Activated CD4-positive, alpha-beta T cell treated with anti-CD3 and anti-CD28 coated beads for 36 hours (primary cell): ENCODE results near the gene ERGIC3. TPM values are rescaled to one million over a fixed set of nuclear protein-coding genes. Genes with fewer than 3 reads are reported as not detected.

ENCODE experiments used
- ATAC-seq: fragments of 200-7000 bp; cut with Tn5 transposase; one replicate; pipeline ENCODE4 v1.10.0; 2021; ENCODE audit warnings: mild to moderate bottlenecking, moderate library complexity
- CTCF ChIA-PET: fragments of 350-600 bp; sonication (Branson Sonifier 250); formaldehyde crosslinking; loops from one replicate; lab custom pipeline; 2021; ENCODE audit warnings: antibody characterized with exemption; lab: Charles Lee
- POLR2A ChIA-PET: fragments of 350-600 bp; sonication (Branson Sonifier 250); formaldehyde crosslinking; loops from one replicate; lab custom pipeline; 2021; ENCODE audit warnings: antibody characterized with exemption, inconsistent platforms; lab: Charles Lee
- DNase-seq: peaks from one replicate; pipeline ENCODE4 v3.0.0-alpha.2; 2020
- H3K27ac Mint-ChIP-seq: one replicate; pipeline ENCODE4 v1.8.0; 2021; ENCODE audit warnings: mixed read lengths
- H3K27me3 Mint-ChIP-seq: one replicate; pipeline ENCODE4 v1.8.0; 2021; ENCODE audit warnings: mixed read lengths
- H3K36me3 Mint-ChIP-seq: one replicate; pipeline ENCODE4 v1.8.0; 2021; ENCODE audit warnings: low read depth, mixed read lengths
- H3K4me1 Mint-ChIP-seq: one replicate; pipeline ENCODE4 v1.8.0; 2021; ENCODE audit warnings: mixed read lengths
- H3K4me3 Mint-ChIP-seq: one replicate; pipeline ENCODE4 v1.8.0; 2021; ENCODE audit warnings: mild to moderate bottlenecking, moderate library complexity, mixed read lengths
- H3K9me3 Mint-ChIP-seq: one replicate; pipeline ENCODE4 v1.8.0; 2021; ENCODE audit warnings: low read depth, mixed read lengths
- intact Hi-C, 2 experiments: fragments of 100-400 bp; cut with DNase I in 1 of 2; cut with micrococcal nuclease in 1 of 2; formaldehyde crosslinking; loops; one replicate each; pipeline versions ENCODE4 v1.14.2 to v1.15.1; 2022 to 2024; cut with DNase I, micrococcal nuclease
- total RNA-seq, 2 experiments: library from RNA; stranded (reverse); gene quantifications; one replicate each; pipeline ENCODE4 v1.2.3, GENCODE V29; 2021

Gene ERGIC3
- total RNA-seq, 2 experiments from 2014 or later = 109 to 127 TPM

DNA sequence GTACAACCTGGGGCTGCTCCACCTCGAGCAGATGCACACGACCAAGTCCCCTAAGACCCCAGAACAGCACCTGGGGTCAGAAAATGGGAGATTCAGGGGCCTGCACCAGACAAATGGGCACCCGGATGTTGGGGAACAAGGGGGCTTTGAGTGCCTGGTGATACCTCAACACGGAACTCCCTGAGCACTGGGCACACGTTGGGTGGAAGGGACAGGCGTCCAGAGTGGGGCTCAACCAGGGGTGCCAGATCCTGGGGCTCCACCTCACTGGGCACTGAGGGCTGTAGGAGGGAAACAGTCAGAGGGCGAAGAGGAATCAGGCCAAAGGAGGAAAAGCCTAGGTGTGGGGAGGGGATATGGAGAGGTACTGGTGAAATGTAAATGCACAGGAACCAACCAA is 40.3 kb downstream of the ERGIC3 start:
- H3K4me1 Mint-ChIP-seq = no peaks in the 10 kb centered on the region
- no peak overlapping the region for H3K27ac Mint-ChIP-seq
- no peaks in the 10 kb centered on the region for H3K36me3 Mint-ChIP-seq
- ChIA-PET POLR2A (no interaction called here), CTCF (interaction anchor here (0.7 kb wide), 1 partner anchor 15 kb away, joined by 3 read pairs; no protein-coding TSS in a partner anchor)
- no peak overlapping the region for H3K4me3 Mint-ChIP-seq
- H3K9me3 Mint-ChIP-seq = peaks cover 3% of the 10 kb centered on the region
- DNase-seq = no peak
- ATAC-seq = no peak
- no peaks in the 10 kb centered on the region for H3K27me3 Mint-ChIP-seq
- intact Hi-C loops = no loop called here

DNA sequence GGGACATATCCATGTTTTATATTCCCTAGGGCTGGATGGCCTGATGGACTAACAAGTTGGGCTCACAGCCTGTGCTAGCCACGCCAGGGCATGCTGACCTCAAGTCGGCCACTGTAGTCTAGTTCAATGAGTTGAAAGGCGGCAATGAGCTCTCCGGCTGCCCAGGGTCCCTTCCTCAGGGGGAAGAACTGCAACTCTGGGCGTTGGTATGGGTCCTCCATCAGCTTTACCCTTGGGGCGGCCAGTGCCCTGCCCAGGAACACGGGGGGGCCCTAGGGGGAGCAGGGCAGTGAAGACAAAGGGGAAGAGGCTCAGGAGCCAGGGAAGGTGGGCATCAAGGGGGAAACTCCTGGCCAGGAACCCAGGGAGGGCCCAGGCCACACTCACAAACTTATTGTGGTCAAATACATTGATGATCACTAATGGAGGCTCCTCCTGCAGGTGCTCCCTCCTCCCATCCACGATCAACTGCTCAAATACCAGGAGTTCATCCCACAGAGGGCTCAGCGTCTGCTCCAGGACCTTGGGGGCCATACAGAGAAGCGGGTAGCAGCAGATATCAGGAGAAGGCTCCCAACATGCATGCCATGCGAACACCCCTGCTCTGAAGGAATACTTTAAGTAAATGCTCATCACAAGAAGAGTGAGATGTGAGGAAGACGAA is 41.0 kb downstream of the ERGIC3 start:
- ChIA-PET CTCF (no interaction called here), POLR2A (no interaction called here)
- H3K27ac Mint-ChIP-seq = no peak overlapping the region

DNA sequence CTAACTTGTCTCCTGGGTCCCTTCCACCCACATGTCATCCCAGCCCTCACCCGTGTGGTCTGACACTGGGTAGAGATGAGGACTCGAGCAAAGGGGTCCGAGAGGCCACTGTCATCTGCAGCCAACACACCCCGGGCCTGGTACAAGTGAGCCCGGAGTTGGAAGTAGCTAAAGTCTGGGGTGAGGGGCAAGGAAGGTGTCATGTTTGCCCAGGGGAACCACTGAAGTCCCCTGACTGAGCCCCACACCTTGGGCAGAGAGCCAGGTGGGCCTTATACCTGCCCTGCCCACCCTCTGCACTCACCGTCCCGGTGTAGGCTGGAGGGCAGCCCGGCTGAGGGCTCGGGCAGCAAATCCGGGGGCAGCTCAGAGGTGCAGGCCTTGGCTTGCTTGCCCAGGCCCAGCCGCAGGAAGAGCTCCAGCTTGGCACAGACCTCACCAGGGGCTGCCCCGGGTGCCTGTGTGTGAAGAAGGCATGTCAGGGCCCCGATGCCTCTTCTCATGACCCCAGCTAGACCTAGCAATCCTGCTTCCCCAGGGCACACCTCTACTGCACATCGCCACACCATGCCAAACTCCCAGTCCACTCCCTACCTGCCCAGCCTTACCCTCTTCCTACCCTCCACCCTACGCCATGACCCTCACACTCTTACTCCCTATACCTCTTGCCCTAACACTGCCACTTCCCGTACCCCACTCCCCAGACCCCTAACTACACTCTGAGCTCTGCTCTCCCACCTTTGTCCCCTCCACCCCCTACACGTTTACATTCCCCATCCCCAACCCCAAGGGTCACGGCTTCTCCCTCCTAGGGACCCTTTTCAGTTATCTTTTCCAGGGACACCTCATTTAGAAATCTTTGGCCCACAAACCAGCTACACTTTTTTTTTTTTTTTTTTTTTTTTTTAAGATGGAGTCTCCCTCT is 42.0 kb downstream of the ERGIC3 start:
- no peak overlapping the region for H3K27ac Mint-ChIP-seq
- DNase-seq (no peak), ATAC-seq (no peak)
- H3K36me3 Mint-ChIP-seq = no peaks in the 10 kb centered on the region
- H3K9me3 Mint-ChIP-seq = peaks cover 3% of the 10 kb centered on the region
- H3K4me1 Mint-ChIP-seq = no peaks in the 10 kb centered on the region
- ChIA-PET POLR2A (interaction anchor here (0.6 to 1.1 kb wide), 2 partner anchors 92 to 127 kb away, joined by 3 to 4 read pairs; no protein-coding TSS in a partner anchor), CTCF (interaction anchor here (0.6 kb wide), 1 partner anchor 376 kb away, joined by 3 read pairs; no protein-coding TSS in a partner anchor)
- H3K27me3 Mint-ChIP-seq = no peaks in the 10 kb centered on the region
- no peak overlapping the region for H3K4me3 Mint-ChIP-seq
- intact Hi-C loops = no loop called here

More for the DNA sequence above, 41.0 kb downstream of the ERGIC3 start:
- ATAC-seq (no peak), DNase-seq (no peak)
- intact Hi-C loops = no loop called here
- Mint-ChIP-seq H3K4me3 (no peak overlapping the region), H3K9me3 (peaks cover 3% of the 10 kb centered on the region), H3K36me3 (no peaks in the 10 kb centered on the region), H3K4me1 (no peaks in the 10 kb centered on the region), H3K27me3 (no peaks in the 10 kb centered on the region)

GRCh38 chr20:35586751-35587425 is 45.0 kb downstream of the ERGIC3 start:
- DNase-seq (no peak), ATAC-seq (no peak)
- Mint-ChIP-seq H3K27ac (no peak overlapping the region), H3K36me3 (no peaks in the 10 kb centered on the region), H3K9me3 (peaks cover 3% of the 10 kb centered on the region), H3K4me1 (no peaks in the 10 kb centered on the region), H3K27me3 (no peaks in the 10 kb centered on the region), H3K4me3 (no peak overlapping the region)
- ChIA-PET POLR2A (interaction anchor here (0.7 kb wide), 1 partner anchor 11 kb away, joined by 3 read pairs; no protein-coding TSS in a partner anchor), CTCF (interaction anchor here (1.1 kb wide), 1 partner anchor 25 kb away, joined by 3 read pairs; no protein-coding TSS in a partner anchor)
- intact Hi-C loops = no loop called here

- CTCF ChIA-PET = interaction anchor here (1.1 kb wide), 1 partner anchor 26 kb away, joined by 3 read pairs; no protein-coding TSS in a partner anchor
Observed at GRCh38 chr20:35587436-35587835, 45.6 kb downstream of the ERGIC3 start.

GRCh38 chr20:35588397-35588796 is 46.5 kb downstream of the ERGIC3 start:
- ChIA-PET CTCF (no interaction called here), POLR2A (no interaction called here)
- no peak for ATAC-seq
- Mint-ChIP-seq H3K4me3 (no peak overlapping the region), H3K9me3 (no peaks in the 10 kb centered on the region), H3K27me3 (no peaks in the 10 kb centered on the region), H3K36me3 (no peaks in the 10 kb centered on the region), H3K4me1 (no peaks in the 10 kb centered on the region), H3K27ac (no peak overlapping the region)
- intact Hi-C loops = no loop called here
- no peak for DNase-seq

More at GRCh38 chr20:35587436-35587835, 45.6 kb downstream of the ERGIC3 start:
- H3K36me3 Mint-ChIP-seq = no peaks in the 10 kb centered on the region
- POLR2A ChIA-PET = no interaction called here
- DNase-seq (no peak), ATAC-seq (no peak)
- H3K27ac Mint-ChIP-seq = no peak overlapping the region
- H3K27me3 Mint-ChIP-seq = no peaks in the 10 kb centered on the region
- intact Hi-C loops = no loop called here
- no peaks in the 10 kb centered on the region for H3K4me1 Mint-ChIP-seq
- H3K9me3 Mint-ChIP-seq = no peaks in the 10 kb centered on the region
- H3K4me3 Mint-ChIP-seq = no peak overlapping the region

DNA sequence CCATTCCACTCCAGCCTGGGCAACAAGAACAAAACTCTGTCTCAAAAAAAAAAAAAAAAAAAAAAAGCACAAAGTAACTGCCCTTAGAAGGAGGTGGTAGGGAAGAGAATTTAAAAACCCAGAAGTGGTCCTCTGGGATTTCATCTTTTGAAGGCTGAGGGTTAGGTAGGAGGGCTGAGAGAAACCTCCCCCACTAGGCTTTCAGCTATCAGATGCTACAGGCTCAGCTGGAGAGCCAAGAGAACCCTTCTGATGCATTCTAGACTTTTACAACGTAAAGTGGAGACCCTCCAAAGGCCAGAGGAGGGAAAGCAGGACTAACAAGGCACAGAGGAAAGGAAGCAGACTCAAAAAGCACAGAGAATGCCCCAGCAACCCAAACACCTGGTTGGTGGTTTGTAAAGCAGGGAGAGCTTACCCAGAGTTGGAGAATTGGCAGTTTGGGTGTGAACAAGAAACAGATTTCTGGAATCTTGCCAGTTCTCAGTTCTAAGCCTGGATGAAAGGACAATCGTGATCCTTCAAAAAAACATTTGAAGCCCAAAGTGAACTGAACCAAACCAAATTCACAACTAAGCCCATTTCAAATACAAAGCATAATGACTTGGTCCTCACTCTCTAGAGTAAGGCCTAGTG is 50.6 kb downstream of the ERGIC3 start:
- ChIA-PET POLR2A (interaction anchor here (0.6 kb wide), 1 partner anchor 30 kb away, joined by 6 read pairs; no protein-coding TSS in a partner anchor), CTCF (interaction anchor here (0.5 to 2.2 kb wide), 3 partner anchors 9 to 262 kb away, joined by 3 to 6 read pairs (median 4); no protein-coding TSS in a partner anchor)
- H3K4me1 Mint-ChIP-seq = no peaks in the 10 kb centered on the region
- no peak for ATAC-seq
- no peaks in the 10 kb centered on the region for H3K36me3 Mint-ChIP-seq
- H3K9me3 Mint-ChIP-seq = no peaks in the 10 kb centered on the region
- no peaks in the 10 kb centered on the region for H3K27me3 Mint-ChIP-seq
- H3K4me3 Mint-ChIP-seq = no peak overlapping the region
- no peak overlapping the region for H3K27ac Mint-ChIP-seq
- DNase-seq = no peak
- intact Hi-C loops = no loop called here

DNA sequence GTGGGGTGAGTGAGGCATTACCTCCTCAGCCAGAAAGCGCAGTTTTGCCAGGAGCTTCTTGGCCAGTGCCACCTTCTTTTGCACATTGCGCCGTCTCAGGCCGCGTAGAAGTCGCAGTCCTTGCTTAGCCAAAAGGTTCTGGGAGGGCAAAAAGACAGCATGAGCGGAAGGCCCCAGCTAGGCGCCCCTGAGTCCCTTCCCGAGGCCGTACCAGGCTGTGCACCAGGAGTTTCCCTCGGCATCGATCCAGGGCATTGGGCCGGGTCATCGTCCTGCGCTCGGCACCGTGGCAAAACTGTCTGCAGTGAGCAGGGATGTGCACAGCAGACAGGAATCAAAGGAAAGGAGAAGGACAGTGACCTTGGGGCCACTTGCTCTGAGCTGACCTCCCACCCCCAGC is 53.6 kb downstream of the ERGIC3 start:
- no peak for ATAC-seq
- H3K4me3 Mint-ChIP-seq = no peak overlapping the region

DNA sequence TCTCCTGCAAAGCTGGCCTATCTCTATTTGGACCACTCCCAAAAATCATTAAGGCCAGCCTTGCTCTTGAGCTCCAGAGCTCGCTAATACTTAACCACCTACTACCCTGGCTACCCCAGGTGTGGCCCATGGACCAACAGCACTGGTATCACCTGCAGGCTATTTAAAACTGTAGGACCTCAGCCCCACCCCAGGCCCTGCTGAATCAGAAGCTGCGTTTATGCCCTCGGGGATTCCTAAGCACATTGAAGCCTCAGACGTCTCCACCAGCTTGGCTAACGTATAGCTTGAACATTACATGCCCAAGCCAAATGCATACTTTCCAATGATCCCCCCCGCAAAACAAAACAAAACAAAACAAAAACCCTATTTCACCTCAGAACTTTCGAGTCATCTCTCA is 54.0 kb downstream of the ERGIC3 start:
- POLR2A ChIA-PET = no interaction called here
- intact Hi-C loops = no loop called here
- H3K36me3 Mint-ChIP-seq = no peaks in the 10 kb centered on the region

More for the DNA sequence above, 53.6 kb downstream of the ERGIC3 start:
- DNase-seq = no peak
- Mint-ChIP-seq H3K27me3 (peaks cover 10% of the 10 kb centered on the region), H3K4me1 (no peaks in the 10 kb centered on the region), H3K27ac (no peak overlapping the region), H3K36me3 (no peaks in the 10 kb centered on the region), H3K9me3 (no peaks in the 10 kb centered on the region)
- POLR2A ChIA-PET = no interaction called here
- CTCF ChIA-PET = no interaction called here
- intact Hi-C loops = no loop called here

GRCh38 chr20:35597186-35597585 is 55.3 kb downstream of the ERGIC3 start:
- no peak overlapping the region for H3K27ac Mint-ChIP-seq
- DNase-seq = no peak
- ChIA-PET POLR2A (interaction anchor here (0.6 kb wide), 1 partner anchor 61 kb away, joined by 5 read pairs; no protein-coding TSS in a partner anchor), CTCF (interaction anchor here (1.0 kb wide), 1 partner anchor 41 kb away, joined by 3 read pairs; no protein-coding TSS in a partner anchor)
- no peak overlapping the region for H3K4me3 Mint-ChIP-seq
- no peaks in the 10 kb centered on the region for H3K36me3 Mint-ChIP-seq
- H3K4me1 Mint-ChIP-seq = peaks cover 5% of the 10 kb centered on the region
- H3K9me3 Mint-ChIP-seq = no peaks in the 10 kb centered on the region
- intact Hi-C loops = no loop called here
- no peak for ATAC-seq
- peaks cover 16% of the 10 kb centered on the region for H3K27me3 Mint-ChIP-seq

More for the DNA sequence above, 54.0 kb downstream of the ERGIC3 start:
- Mint-ChIP-seq H3K9me3 (no peaks in the 10 kb centered on the region), H3K4me3 (no peak overlapping the region), H3K27me3 (peaks cover 12% of the 10 kb centered on the region), H3K27ac (no peak overlapping the region), H3K4me1 (no peaks in the 10 kb centered on the region)
- DNase-seq (no peak), ATAC-seq (no peak)
- CTCF ChIA-PET = no interaction called here
